ENCODE data around the gene ASGR2.

DNA sequence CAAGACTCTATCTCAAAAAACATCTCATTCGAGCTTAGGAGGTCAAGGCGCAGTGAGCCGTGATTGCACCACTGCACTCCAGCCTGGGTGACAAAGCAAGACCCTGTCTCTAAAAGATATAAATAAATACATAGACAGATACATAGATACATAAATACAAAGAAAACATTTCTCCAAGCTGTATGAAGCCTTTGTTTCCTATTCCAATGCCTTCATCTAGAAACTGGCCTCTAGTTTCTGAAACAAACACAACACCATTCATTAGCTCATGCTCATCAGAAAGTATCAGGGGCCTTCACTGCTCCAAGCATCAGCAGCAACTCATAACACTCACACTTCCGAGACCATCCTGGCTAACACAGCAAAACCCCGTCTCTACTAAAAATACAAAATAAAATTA is 10.3 kb upstream of the ASGR2 start:
- TF ChIP-seq, protein P1, sequence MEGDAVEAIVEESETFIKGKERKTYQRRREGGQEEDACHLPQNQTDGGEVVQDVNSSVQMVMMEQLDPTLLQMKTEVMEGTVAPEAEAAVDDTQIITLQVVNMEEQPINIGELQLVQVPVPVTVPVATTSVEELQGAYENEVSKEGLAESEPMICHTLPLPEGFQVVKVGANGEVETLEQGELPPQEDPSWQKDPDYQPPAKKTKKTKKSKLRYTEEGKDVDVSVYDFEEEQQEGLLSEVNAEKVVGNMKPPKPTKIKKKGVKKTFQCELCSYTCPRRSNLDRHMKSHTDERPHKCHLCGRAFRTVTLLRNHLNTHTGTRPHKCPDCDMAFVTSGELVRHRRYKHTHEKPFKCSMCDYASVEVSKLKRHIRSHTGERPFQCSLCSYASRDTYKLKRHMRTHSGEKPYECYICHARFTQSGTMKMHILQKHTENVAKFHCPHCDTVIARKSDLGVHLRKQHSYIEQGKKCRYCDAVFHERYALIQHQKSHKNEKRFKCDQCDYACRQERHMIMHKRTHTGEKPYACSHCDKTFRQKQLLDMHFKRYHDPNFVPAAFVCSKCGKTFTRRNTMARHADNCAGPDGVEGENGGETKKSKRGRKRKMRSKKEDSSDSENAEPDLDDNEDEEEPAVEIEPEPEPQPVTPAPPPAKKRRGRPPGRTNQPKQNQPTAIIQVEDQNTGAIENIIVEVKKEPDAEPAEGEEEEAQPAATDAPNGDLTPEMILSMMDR (IDR thresholded peaks at IDR 0.05) = no peak
- no peak for TF ChIP-seq POLR2A (IDR thresholded peaks at IDR 0.05)

All from Peyer's patch (tissue), 4 donors.